ENCODE data around the gene TNP1. TPM values are rescaled to one million over a fixed set of nuclear protein-coding genes. Genes with fewer than 3 reads are reported as not detected.

Gene TNP1
- total and polyA plus RNA-seq, 2 donors (not counting 1 experiment from before 2014, with no cell fraction given), result not detected

- Histone ChIP-seq H3K4me1 (ENCODE audit: control insufficient read depth in 2 of 2, insufficient read depth in 2 of 2, low read length in 2 of 2) (no peaks in the 10 kb centered on the region), H3K27me3 (replicated peaks in 1 of 4; ENCODE audit: control extremely low read depth in 1 of 4, control insufficient read depth in 3 of 4, insufficient read depth in 4 of 4, low read length in 3 of 4) (peaks cover 0 to 2% (median 0%) of the 10 kb centered on the region in 4 experiments), H2AFZ (ENCODE audit: insufficient read depth, low read depth, low read length, poor library complexity, severe bottlenecking) (no peak overlapping the region), H3K4me2 (replicated peaks; ENCODE audit: low read depth, low read length, poor library complexity, severe bottlenecking) (no peak overlapping the region), H3K9ac (ENCODE audit: low read length) (no peak overlapping the region), H3K27ac (ENCODE audit: low read length in 2 of 2) (no peak overlapping the region), H3K36me3 (replicated peaks in 1 of 2; ENCODE audit: control extremely low read depth in 1 of 2, control insufficient read depth in 1 of 2, extremely low read depth in 1 of 2, insufficient read depth in 2 of 2, low read length in 1 of 2) (no peaks in the 10 kb centered on the region), H4K20me1 (ENCODE audit: control insufficient read depth, insufficient read depth, low read length, poor library complexity, severe bottlenecking) (no peaks in the 10 kb centered on the region), H3K4me3 (ENCODE audit: control extremely low read depth in 1 of 5, extremely low read depth in 1 of 5, insufficient read depth in 1 of 5, low read depth in 2 of 5, low read length in 4 of 5) (no peak overlapping the region), H3K79me2 (ENCODE audit: control insufficient read depth, insufficient read depth, low read length) (no peaks in the 10 kb centered on the region), H3K9me3 (ENCODE audit: control extremely low read depth in 1 of 3, control insufficient read depth in 2 of 3, insufficient read depth in 1 of 3, low read length in 2 of 3) (no peaks in the 10 kb centered on the region)
- H3K4me1 Mint-ChIP-seq, result no peaks in the 10 kb centered on the region
- ChIA-PET CTCF (no interaction called here), POLR2A (no interaction called here)
- H3K9me3 Mint-ChIP-seq (ENCODE audit: insufficient read depth), result no peaks in the 10 kb centered on the region
- ATAC-seq (ENCODE audit: low read depth) (no peak), DNase-seq (no peak)
- no peak overlapping the region for H3K4me3 Mint-ChIP-seq
- H3K27me3 Mint-ChIP-seq, result peaks cover 8% of the 10 kb centered on the region
- no peak overlapping the region for H3K27ac Mint-ChIP-seq
- 95% methylated on average over 3 of the region's 3 CpGs for WGBS (ENCODE audit: insufficient coverage)
- TF ChIP-seq EZH2 (IDR thresholded peaks at IDR 0.05; ENCODE audit: borderline replicate concordance, insufficient read depth, low read depth, low read length, poor library complexity, severe bottlenecking), result no peak
- TF ChIP-seq CTCF (IDR thresholded peaks at IDR 0.05), result no peak
- intact Hi-C loops (cut with micrococcal nuclease), result no loop called here
Observed at GRCh38 chr2:216839688-216840087, 20.2 kb downstream of the TNP1 start.

DNA sequence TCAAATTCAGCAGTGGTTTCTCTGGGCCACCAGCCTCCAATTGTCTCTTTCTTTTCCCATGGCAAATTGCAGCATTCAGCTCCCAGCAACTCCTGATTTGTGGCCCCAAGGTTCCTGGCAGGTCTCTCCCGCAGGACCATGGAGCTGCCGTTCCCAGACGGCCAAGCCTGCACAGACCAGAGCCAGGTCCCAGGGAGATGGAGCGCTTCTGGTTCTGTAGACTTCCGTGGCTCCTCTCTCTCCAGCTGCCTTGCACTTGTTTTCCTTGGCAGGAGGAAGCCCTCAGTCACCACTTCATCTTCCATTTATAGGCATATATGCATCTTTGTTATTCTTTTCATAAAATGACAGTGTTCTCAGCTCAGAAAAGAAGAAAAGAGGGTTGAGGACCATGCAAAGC lies 21.7 kb downstream of the TNP1 start:
- no peak overlapping the region for H3K27ac Mint-ChIP-seq
- no peak for DNase-seq
- Histone ChIP-seq H3K4me3 (ENCODE audit: control extremely low read depth in 1 of 5, extremely low read depth in 1 of 5, insufficient read depth in 1 of 5, low read depth in 2 of 5, low read length in 4 of 5) (no peak overlapping the region), H3K79me2 (ENCODE audit: control insufficient read depth, insufficient read depth, low read length) (no peaks in the 10 kb centered on the region), H2AFZ (ENCODE audit: insufficient read depth, low read depth, low read length, poor library complexity, severe bottlenecking) (no peak overlapping the region), H3K9ac (ENCODE audit: low read length) (no peak overlapping the region), H3K36me3 (replicated peaks in 1 of 2; ENCODE audit: control extremely low read depth in 1 of 2, control insufficient read depth in 1 of 2, extremely low read depth in 1 of 2, insufficient read depth in 2 of 2, low read length in 1 of 2) (no peaks in the 10 kb centered on the region), H4K20me1 (ENCODE audit: control insufficient read depth, insufficient read depth, low read length, poor library complexity, severe bottlenecking) (no peaks in the 10 kb centered on the region), H3K4me1 (ENCODE audit: control insufficient read depth in 2 of 2, insufficient read depth in 2 of 2, low read length in 2 of 2) (no peaks in the 10 kb centered on the region), H3K9me3 (ENCODE audit: control extremely low read depth in 1 of 3, control insufficient read depth in 2 of 3, insufficient read depth in 1 of 3, low read length in 2 of 3) (no peaks in the 10 kb centered on the region), H3K27me3 (replicated peaks in 1 of 4; ENCODE audit: control extremely low read depth in 1 of 4, control insufficient read depth in 3 of 4, insufficient read depth in 4 of 4, low read length in 3 of 4) (peaks cover 0 to 2% (median 0%) of the 10 kb centered on the region in 4 experiments), H3K4me2 (replicated peaks; ENCODE audit: low read depth, low read length, poor library complexity, severe bottlenecking) (no peak overlapping the region), H3K27ac (ENCODE audit: low read length in 2 of 2) (no peak overlapping the region)
- TF ChIP-seq CTCF (IDR thresholded peaks at IDR 0.05), result no peak
- TF ChIP-seq EZH2 (IDR thresholded peaks at IDR 0.05; ENCODE audit: borderline replicate concordance, insufficient read depth, low read depth, low read length, poor library complexity, severe bottlenecking), result no peak
- ChIA-PET CTCF (no interaction called here), POLR2A (no interaction called here)
- H3K4me3 Mint-ChIP-seq, result no peak overlapping the region
- H3K27me3 Mint-ChIP-seq, result peaks cover 18% of the 10 kb centered on the region
- no peak for ATAC-seq (ENCODE audit: low read depth)
- no peaks in the 10 kb centered on the region for H3K4me1 Mint-ChIP-seq
- WGBS (ENCODE audit: insufficient coverage), result 98% methylated on average over 4 of the region's 5 CpGs
- intact Hi-C loops (cut with micrococcal nuclease), result no loop called here
- H3K9me3 Mint-ChIP-seq (ENCODE audit: insufficient read depth), result no peaks in the 10 kb centered on the region

All from B cell (primary cell).